OCI-LY1 (cell line): ENCODE results near the gene TMEM263.
A peak's percentile ranks its signal among the peaks of the same experiment; 100 is the strongest.

Source experiments
- H2AFZ ChIP-seq: fragments of 200-600 bp; sonication (generic), shearing (Covaris generic); 2 replicates; pipeline ENCODE4 v1.6.0; 2014; ENCODE audit warnings: antibody characterized with exemption, mild to moderate bottlenecking, low read length
- H3F3A ChIP-seq: fragments of 200-600 bp; sonication (generic), shearing (Covaris generic); 2 replicates; pipeline ENCODE4 v1.6.0; 2014; ENCODE audit warnings: mild to moderate bottlenecking, antibody characterized with exemption, low read length, moderate library complexity; ENCODE audit not compliant: insufficient read depth
- H3K27ac ChIP-seq: fragments of 200-600 bp; sonication (generic); 2 replicates; pipeline ENCODE4 v1.5.1; 2014; ENCODE audit warnings: low read length, mixed run types, mild to moderate bottlenecking, low read depth; ENCODE audit not compliant: poor library complexity, severe bottlenecking
- H3K27me3 ChIP-seq: fragments of 200-600 bp; sonication (generic); 2 replicates; pipeline ENCODE4 v1.6.0; 2014; ENCODE audit warnings: antibody characterized with exemption, mild to moderate bottlenecking, low read length, moderate library complexity; ENCODE audit not compliant: insufficient read depth
- H3K36me3 ChIP-seq: fragments of 200-600 bp; sonication (generic); 2 replicates; pipeline ENCODE4 v1.6.1; 2014; ENCODE audit warnings: mild to moderate bottlenecking, antibody characterized with exemption, low read length, moderate library complexity, mixed read lengths; ENCODE audit not compliant: insufficient read depth
- H3K4me1 ChIP-seq: fragments of 200-600 bp; sonication (generic); 2 replicates; pipeline ENCODE4 v1.5.1; 2014; ENCODE audit warnings: mild to moderate bottlenecking, low read length, moderate library complexity; ENCODE audit not compliant: insufficient read depth, severe bottlenecking
- H3K4me2 ChIP-seq: fragments of 200-600 bp; sonication (generic), shearing (Covaris generic); 2 replicates; pipeline ENCODE4 v1.6.1; 2014; ENCODE audit warnings: low read length
- H3K4me3 ChIP-seq: fragments of 200-600 bp; sonication (generic); 2 replicates; pipeline ENCODE4 v1.5.1; 2014; ENCODE audit warnings: low read length, low read depth, mild to moderate bottlenecking, mixed read lengths; ENCODE audit not compliant: poor library complexity, severe bottlenecking
- H3K79me2 ChIP-seq: fragments of 200-600 bp; shearing (Covaris generic); 2 replicates; pipeline ENCODE4 v1.6.1; 2016; ENCODE audit warnings: mixed run types, low read length, mixed read lengths; ENCODE audit not compliant: insufficient read depth
- H3K9ac ChIP-seq: fragments of 200-600 bp; sonication (generic), shearing (Covaris generic); 2 replicates; pipeline ENCODE4 v1.6.1; 2014; ENCODE audit warnings: mild to moderate bottlenecking, low read length, mixed read lengths
- H3K9me2 ChIP-seq: fragments of 200-600 bp; sonication (generic), shearing (Covaris generic); 2 replicates; pipeline ENCODE4 v1.6.1; 2014; ENCODE audit warnings: low read depth, mild to moderate bottlenecking, low read length, mixed read lengths
- H3K9me3 ChIP-seq: fragments of 200-600 bp; shearing (Covaris generic); 2 replicates; pipeline ENCODE4 v1.6.1; 2014; ENCODE audit warnings: low read length, mixed read lengths
- H4K20me1 ChIP-seq: fragments of 200-600 bp; sonication (generic), shearing (Covaris generic); 2 replicates; pipeline ENCODE4 v1.6.0; 2016; ENCODE audit warnings: mild to moderate bottlenecking, low read length; ENCODE audit not compliant: insufficient read depth
- EZH2 ChIP-seq: fragments of 200-600 bp; sonication (generic), shearing (Covaris generic); IDR thresholded peaks from 2 replicates; pipeline ENCODE4 v1.8.0; 2017; ENCODE audit warnings: borderline replicate concordance, mixed run types, mild to moderate bottlenecking, antibody characterized with exemption, low read length, moderate library complexity, mixed read lengths
- TF ChIP-seq, protein P1 (sequence below): fragments of 200-600 bp; sonication (generic), shearing (Covaris generic); IDR thresholded peaks from 2 replicates; pipeline ENCODE4 v1.5.1; 2017; ENCODE audit warnings: mild to moderate bottlenecking, antibody characterized with exemption, low read length, moderate library complexity, mixed read lengths

Gene TMEM263

DNA sequence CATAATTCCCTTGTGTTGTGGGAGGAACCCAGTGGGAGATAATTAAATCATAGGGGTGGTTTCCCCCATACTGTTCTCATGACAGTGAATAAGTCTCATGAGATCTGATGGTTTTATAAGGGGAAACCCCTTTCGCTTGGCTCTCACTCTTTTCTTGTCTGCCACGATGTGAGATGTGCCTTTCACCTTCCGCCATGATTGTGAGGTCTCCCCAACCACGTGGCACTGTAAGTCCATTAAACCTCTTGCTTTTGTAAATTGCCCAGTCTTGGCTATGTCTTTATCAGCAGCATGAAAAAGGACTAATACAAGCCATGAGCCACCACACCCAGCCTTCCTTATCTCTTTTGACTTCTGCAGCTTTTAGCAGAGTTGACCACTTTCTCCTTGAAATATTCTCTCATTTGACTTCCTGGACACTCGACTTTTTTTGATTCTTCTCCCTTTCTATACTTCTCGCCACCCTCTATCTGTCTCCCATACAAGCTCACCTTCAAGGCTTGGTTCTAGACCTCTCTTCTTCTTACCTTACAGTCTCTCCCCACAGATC is 29.0 kb downstream of the TMEM263 start:
- Histone ChIP-seq H3K4me2 (no peak overlapping the region), H3K9me3 (no peaks in the 10 kb centered on the region), H3K27ac (no peak overlapping the region), H3K9ac (no peak overlapping the region), H3K9me2 (no peaks in the 10 kb centered on the region), H3K4me1 (peaks cover 13% of the 10 kb centered on the region), H3K4me3 (no peak overlapping the region), H4K20me1 (no peaks in the 10 kb centered on the region), H3K27me3 (no peaks in the 10 kb centered on the region), H3F3A (no peaks in the 10 kb centered on the region), H3K36me3 (no peaks in the 10 kb centered on the region; the same call in 1 of the 2 replicates), H3K79me2 (no peaks in the 10 kb centered on the region), H2AFZ (no peak overlapping the region)
- TF ChIP-seq, protein P1, sequence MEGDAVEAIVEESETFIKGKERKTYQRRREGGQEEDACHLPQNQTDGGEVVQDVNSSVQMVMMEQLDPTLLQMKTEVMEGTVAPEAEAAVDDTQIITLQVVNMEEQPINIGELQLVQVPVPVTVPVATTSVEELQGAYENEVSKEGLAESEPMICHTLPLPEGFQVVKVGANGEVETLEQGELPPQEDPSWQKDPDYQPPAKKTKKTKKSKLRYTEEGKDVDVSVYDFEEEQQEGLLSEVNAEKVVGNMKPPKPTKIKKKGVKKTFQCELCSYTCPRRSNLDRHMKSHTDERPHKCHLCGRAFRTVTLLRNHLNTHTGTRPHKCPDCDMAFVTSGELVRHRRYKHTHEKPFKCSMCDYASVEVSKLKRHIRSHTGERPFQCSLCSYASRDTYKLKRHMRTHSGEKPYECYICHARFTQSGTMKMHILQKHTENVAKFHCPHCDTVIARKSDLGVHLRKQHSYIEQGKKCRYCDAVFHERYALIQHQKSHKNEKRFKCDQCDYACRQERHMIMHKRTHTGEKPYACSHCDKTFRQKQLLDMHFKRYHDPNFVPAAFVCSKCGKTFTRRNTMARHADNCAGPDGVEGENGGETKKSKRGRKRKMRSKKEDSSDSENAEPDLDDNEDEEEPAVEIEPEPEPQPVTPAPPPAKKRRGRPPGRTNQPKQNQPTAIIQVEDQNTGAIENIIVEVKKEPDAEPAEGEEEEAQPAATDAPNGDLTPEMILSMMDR, result no peak
- TF ChIP-seq EZH2, result no peak

DNA sequence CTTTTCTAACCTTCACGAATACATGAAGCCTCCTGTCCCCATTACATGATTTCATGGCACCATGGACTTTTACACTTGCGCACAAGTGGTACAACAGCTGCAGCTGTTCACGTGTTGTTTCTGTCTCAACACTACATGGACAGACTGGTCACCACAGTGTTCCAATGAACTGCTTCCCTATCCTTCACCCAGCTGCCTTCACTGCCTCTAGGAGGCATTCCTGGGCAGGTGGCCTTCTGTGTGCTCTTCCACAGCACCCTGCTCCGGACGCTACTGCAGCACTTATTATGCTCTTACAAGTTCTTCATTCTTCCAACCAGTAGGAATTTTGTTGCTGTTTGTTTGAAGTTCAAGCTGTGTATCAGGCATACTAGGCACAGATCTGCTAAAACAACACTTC is 29.8 kb downstream of the TMEM263 start:
- TF ChIP-seq, protein P1, result no peak
- no peak for TF ChIP-seq EZH2
- H3K27ac ChIP-seq, result no peak overlapping the region
- H3K9me2 ChIP-seq, result no peaks in the 10 kb centered on the region
- no peaks in the 10 kb centered on the region; the same call in 1 of the 2 replicates for H3K36me3 ChIP-seq
- H2AFZ ChIP-seq, result no peak overlapping the region
- no peaks in the 10 kb centered on the region for H3K9me3 ChIP-seq
- no peak overlapping the region for H3K4me3 ChIP-seq
- no peaks in the 10 kb centered on the region for H3K27me3 ChIP-seq
- H3K9ac ChIP-seq, result no peak overlapping the region
- H3K4me2 ChIP-seq, result no peak overlapping the region
- no peaks in the 10 kb centered on the region for H3K79me2 ChIP-seq
- no peaks in the 10 kb centered on the region for H3F3A ChIP-seq
- peaks cover 13% of the 10 kb centered on the region for H3K4me1 ChIP-seq
- no peaks in the 10 kb centered on the region for H4K20me1 ChIP-seq

- Histone ChIP-seq H3K79me2 (no peaks in the 10 kb centered on the region), H3K4me1 (peaks cover 13% of the 10 kb centered on the region), H3K4me2 (peak overlapping the region; percentile 88), H3K27ac (no peak overlapping the region), H3K27me3 (no peaks in the 10 kb centered on the region), H4K20me1 (no peaks in the 10 kb centered on the region), H3F3A (no peaks in the 10 kb centered on the region), H3K9ac (peak overlapping the region; percentile 82), H3K36me3 (no peaks in the 10 kb centered on the region; the same call in 1 of the 2 replicates), H2AFZ (no peak overlapping the region), H3K9me3 (no peaks in the 10 kb centered on the region), H3K4me3 (peak overlapping the region; percentile 89), H3K9me2 (no peaks in the 10 kb centered on the region)
- TF ChIP-seq, protein P1, result no peak
- TF ChIP-seq EZH2, result no peak
These were observed 30.4 kb downstream of the TMEM263 start for GRCh38 chr12:106986135-106986534.
